MM.1S (cell line): Measurements from ENCODE around the gene GNRH2.
"Not testable (repeated sequence)": the region's sequence is repeated elsewhere in the genome, so short reads cannot be mapped to it uniquely, and the experiment has no call there.

Source experiments
- DNase-seq: peaks from one replicate; pipeline ENCODE4 v3.0.0-alpha.2; 2015
- H2AFZ ChIP-seq: fragments of 300-600 bp; sonication (generic); 2 replicates; pipeline ENCODE4 v1.6.0; 2016; ENCODE audit warnings: antibody characterized with exemption, low read length
- H3F3A ChIP-seq: fragments of 300-600 bp; sonication (generic); 2 replicates; pipeline ENCODE4 v1.6.1; 2016; ENCODE audit warnings: mild to moderate bottlenecking, antibody characterized with exemption, low read length, moderate library complexity, mixed read lengths; ENCODE audit not compliant: insufficient read depth
- H3K27ac ChIP-seq: fragments of 300-600 bp; sonication (generic); 2 replicates; pipeline ENCODE4 v1.5.1; 2016; ENCODE audit warnings: mild to moderate bottlenecking, low read length
- H3K27me3 ChIP-seq: fragments of 300-600 bp; sonication (generic); replicated peaks from 2 replicates; pipeline ENCODE4 v1.6.0; 2016; ENCODE audit warnings: low read length; ENCODE audit not compliant: insufficient read depth
- H3K36me3 ChIP-seq: fragments of 300-600 bp; sonication (generic); replicated peaks from 2 replicates; pipeline ENCODE4 v1.6.1; 2016; ENCODE audit warnings: mild to moderate bottlenecking, low read length, mixed read lengths; ENCODE audit not compliant: insufficient read depth
- H3K4me1 ChIP-seq: fragments of 300-600 bp; sonication (generic); 2 replicates; pipeline ENCODE4 v1.6.1; 2016; ENCODE audit warnings: low read length, mixed read lengths
- H3K4me2 ChIP-seq: fragments of 300-600 bp; sonication (generic); 2 replicates; pipeline ENCODE4 v1.6.0; 2016; ENCODE audit warnings: low read depth, low read length
- H3K4me3 ChIP-seq: fragments of 300-600 bp; sonication (generic); 2 replicates; pipeline ENCODE4 v1.5.1; 2016; ENCODE audit warnings: low read length, mixed read lengths
- H3K79me2 ChIP-seq: fragments of 300-600 bp; sonication (generic); 2 replicates; pipeline ENCODE4 v1.6.1; 2016; ENCODE audit warnings: mixed run types, low read length, mixed read lengths
- H3K9ac ChIP-seq: fragments of 300-600 bp; sonication (generic); 2 replicates; pipeline ENCODE4 v1.6.1; 2016; ENCODE audit warnings: low read length, mixed read lengths
- H3K9me2 ChIP-seq: fragments of 300-600 bp; sonication (generic); replicated peaks from 2 replicates; pipeline ENCODE4 v1.6.1; 2016; ENCODE audit warnings: mild to moderate bottlenecking, low read length, mixed read lengths; ENCODE audit not compliant: insufficient read depth
- H3K9me3 ChIP-seq: fragments of 300-600 bp; sonication (generic); replicated peaks from 2 replicates; pipeline ENCODE4 v1.6.1; 2016; ENCODE audit warnings: mild to moderate bottlenecking, low read length, mixed read lengths; ENCODE audit not compliant: insufficient read depth
- H4K20me1 ChIP-seq: fragments of 300-600 bp; sonication (generic); 2 replicates; pipeline ENCODE4 v1.6.1; 2016; ENCODE audit warnings: mild to moderate bottlenecking, low read length, moderate library complexity, mixed read lengths; ENCODE audit not compliant: insufficient read depth
- CTCF ChIP-seq: fragments of 300-600 bp; sonication (generic); IDR thresholded peaks from 2 replicates; pipeline ENCODE4 v1.5.1; 2016; ENCODE audit warnings: antibody characterized with exemption, low read length, mixed read lengths
- EZH2 ChIP-seq: fragments of 300-600 bp; sonication (generic); optimal IDR thresholded peaks from 2 replicates; pipeline ENCODE3; 2017; ENCODE audit warnings: low read depth, mild to moderate bottlenecking, antibody characterized with exemption, low read length, mixed read lengths
- EZH2phosphoT487 ChIP-seq: fragments of 300-600 bp; sonication (generic); IDR thresholded peaks from 2 replicates; pipeline ENCODE4 v1.6.1; 2018; ENCODE audit warnings: antibody characterized with exemption, low read length

Gene GNRH2

GRCh38 chr20:3013771-3014170 is 29.7 kb upstream of the GNRH2 start:
- no peak for DNase-seq
- Histone ChIP-seq H3K27me3 (no peaks in the 10 kb centered on the region), H3K9ac (no peak overlapping the region), H3K4me3 (no peak overlapping the region), H4K20me1 (no peaks in the 10 kb centered on the region), H3K4me2 (no peak overlapping the region), H3K9me2 (no peaks in the 10 kb centered on the region), H3K79me2 (no peaks in the 10 kb centered on the region), H3K9me3 (no peaks in the 10 kb centered on the region), H3K27ac (no peak overlapping the region), H3F3A (no peaks in the 10 kb centered on the region), H3K36me3 (no peaks in the 10 kb centered on the region), H3K4me1 (no peaks in the 10 kb centered on the region), H2AFZ (no peak overlapping the region)
- TF ChIP-seq EZH2: no peak

DNA sequence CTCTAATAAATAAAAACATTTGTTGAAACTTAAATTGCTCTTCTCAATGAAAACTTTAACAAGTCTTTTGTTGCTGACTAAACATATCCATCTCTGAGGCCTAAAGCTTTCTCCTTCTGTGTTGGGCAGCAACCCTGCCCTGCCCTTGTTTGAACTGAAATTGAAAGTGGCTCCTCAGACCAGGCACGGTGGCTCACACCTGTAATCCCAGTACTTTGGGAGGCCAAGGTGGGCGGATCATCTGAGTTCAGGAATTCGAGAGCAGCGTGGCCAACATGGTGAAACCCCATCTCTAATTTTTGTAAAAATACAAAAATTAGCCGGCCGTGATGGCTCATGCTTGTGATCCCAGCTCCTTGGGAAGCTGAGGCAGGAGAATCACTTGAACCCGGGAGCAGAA is 29.2 kb upstream of the GNRH2 start:
- H3K4me3 ChIP-seq: no peak overlapping the region

DNA sequence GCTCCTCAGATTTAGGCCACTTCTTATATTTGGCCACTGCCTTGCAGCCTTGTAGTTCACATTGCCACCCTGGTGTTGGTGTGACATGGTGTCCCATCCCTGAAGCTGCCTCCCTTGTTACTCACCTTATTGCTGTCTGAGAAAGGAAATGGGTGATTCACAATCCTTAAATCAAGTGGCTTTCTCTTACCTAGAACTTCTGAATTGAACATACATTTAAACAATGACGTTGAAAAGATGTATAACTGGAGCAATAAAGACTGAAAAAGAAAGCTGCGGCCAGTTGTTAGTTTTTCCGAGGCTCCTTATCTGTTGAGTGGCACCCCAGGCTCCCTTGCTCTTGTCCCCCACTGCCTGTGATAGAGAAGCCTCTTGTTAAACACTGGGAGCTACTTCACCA is 28.8 kb upstream of the GNRH2 start:
- no peaks in the 10 kb centered on the region for H3K27me3 ChIP-seq
- no peaks in the 10 kb centered on the region for H3K4me1 ChIP-seq
- no peak overlapping the region for H2AFZ ChIP-seq
- DNase-seq: no peak
- H3K79me2 ChIP-seq: no peaks in the 10 kb centered on the region
- no peaks in the 10 kb centered on the region for H3F3A ChIP-seq
- H3K4me3 ChIP-seq: no peak overlapping the region
- TF ChIP-seq EZH2phosphoT487: no peak
- TF ChIP-seq CTCF: no peak
- TF ChIP-seq EZH2: no peak
- no peaks in the 10 kb centered on the region for H4K20me1 ChIP-seq
- H3K36me3 ChIP-seq: no peaks in the 10 kb centered on the region
- no peak overlapping the region for H3K4me2 ChIP-seq
- H3K27ac ChIP-seq: no peak overlapping the region
- no peaks in the 10 kb centered on the region for H3K9me2 ChIP-seq
- no peak overlapping the region for H3K9ac ChIP-seq
- H3K9me3 ChIP-seq: no peaks in the 10 kb centered on the region

More for the DNA sequence above, 29.2 kb upstream of the GNRH2 start:
- H3K36me3 ChIP-seq: no peaks in the 10 kb centered on the region
- H3K9me2 ChIP-seq: no peaks in the 10 kb centered on the region
- no peaks in the 10 kb centered on the region for H3K9me3 ChIP-seq
- DNase-seq: no peak
- no peaks in the 10 kb centered on the region for H3K79me2 ChIP-seq
- H3K9ac ChIP-seq: no peak overlapping the region
- H4K20me1 ChIP-seq: no peaks in the 10 kb centered on the region
- TF ChIP-seq EZH2: no peak
- TF ChIP-seq CTCF: no peak
- no peak for TF ChIP-seq EZH2phosphoT487
- H3F3A ChIP-seq: no peaks in the 10 kb centered on the region
- H3K27me3 ChIP-seq: no peaks in the 10 kb centered on the region
- H3K4me1 ChIP-seq: no peaks in the 10 kb centered on the region
- H3K27ac ChIP-seq: no peak overlapping the region
- H2AFZ ChIP-seq: no peak overlapping the region
- H3K4me2 ChIP-seq: no peak overlapping the region

GRCh38 chr20:3015302-3015701 is 28.1 kb upstream of the GNRH2 start:
- H3K4me1 ChIP-seq, H3K4me3 ChIP-seq, H3K36me3 ChIP-seq, H2AFZ ChIP-seq, H3K9ac ChIP-seq, H3K9me3 ChIP-seq, DNase-seq, H3K9me2 ChIP-seq, H3K79me2 ChIP-seq, H3F3A ChIP-seq, H3K27me3 ChIP-seq, H3K27ac ChIP-seq, H4K20me1 ChIP-seq, H3K4me2 ChIP-seq: not testable (repeated sequence)
